Stimulated activated CD8-positive, alpha-beta memory T cell treated with anti-CD3 and anti-CD28 coated beads, Interleukin-12 subunit alpha, Interleukin-12 subunit beta, amount 100 ng/mL, for 24 hours (primary cell): ENCODE results near the gene FBP1.
"Not testable (repeated sequence)": the region's sequence is repeated elsewhere in the genome, so short reads cannot be mapped to it uniquely, and the experiment has no call there.

ENCODE experiments used
- DNase-seq: peaks from one replicate; pipeline ENCODE4 v3.0.0-alpha.2; 2020; ENCODE audit errors: extremely low read depth

Gene FBP1

GRCh38 chr9:94619026-94619425 lies 20.3 kb downstream of the FBP1 start:
- no peak for DNase-seq

GRCh38 chr9:94613003-94613402 lies 26.3 kb downstream of the FBP1 start:
- no peak for DNase-seq

GRCh38 chr9:94612071-94612470 lies 27.2 kb downstream of the FBP1 start:
- no peak for DNase-seq

GRCh38 chr9:94611638-94612068 lies 27.7 kb downstream of the FBP1 start:
- peak; percentile 14 for DNase-seq

- DNase-seq, result no peak
Measured at GRCh38 chr9:94610181-94610606, 29.1 kb downstream of the FBP1 start.

- no peak for DNase-seq
Measured at GRCh38 chr9:94607423-94607691, 32.0 kb downstream of the FBP1 start.

GRCh38 chr9:94606646-94607422 lies 32.5 kb downstream of the FBP1 start:
- DNase-seq, result no peak

GRCh38 chr9:94603259-94604160 lies 35.8 kb downstream of the FBP1 start:
- DNase-seq, result peak; percentile 9

GRCh38 chr9:94602666-94603065 lies 36.7 kb downstream of the FBP1 start:
- no peak for DNase-seq

- no peak for DNase-seq
Measured at GRCh38 chr9:94600715-94601114, 38.6 kb downstream of the FBP1 start.

GRCh38 chr9:94600258-94600657 lies 39.1 kb downstream of the FBP1 start:
- no peak for DNase-seq

GRCh38 chr9:94599102-94599501 lies 40.2 kb downstream of the FBP1 start:
- DNase-seq, result no peak

- no peak for DNase-seq
Measured at GRCh38 chr9:94593459-94594345, 45.6 kb downstream of the FBP1 start, which contains the start of gene FBP2. FBP2 (minus strand) TSS chr9:94593824; CDS start chr9:94593726, 98 bp downstream.

- not testable (repeated sequence) for DNase-seq
Measured at GRCh38 chr9:94592683-94593082, 46.6 kb downstream of the FBP1 start.

- DNase-seq, result no peak
Measured at GRCh38 chr9:94591876-94592275, 47.4 kb downstream of the FBP1 start.

GRCh38 chr9:94591046-94591545 lies 48.2 kb downstream of the FBP1 start:
- DNase-seq, result not testable (repeated sequence)

GRCh38 chr9:94588681-94589080 lies 50.6 kb downstream of the FBP1 start:
- no peak for DNase-seq

- no peak for DNase-seq
Measured at GRCh38 chr9:94586814-94587213, 52.5 kb downstream of the FBP1 start.

- no peak for DNase-seq
Measured at GRCh38 chr9:94586316-94586715, 53.0 kb downstream of the FBP1 start.

GRCh38 chr9:94584555-94584954 lies 54.8 kb downstream of the FBP1 start:
- no peak for DNase-seq

- DNase-seq, result no peak
Measured at GRCh38 chr9:94581728-94582127, 57.6 kb downstream of the FBP1 start.

GRCh38 chr9:94577571-94577970 lies 61.7 kb downstream of the FBP1 start:
- DNase-seq, result no peak
